Trophoblast cell (in vitro differentiated cells and primary cell): ENCODE data around the gene MON2.

Experiments
- DNase-seq, 2 donors: peaks; one replicate each; pipeline ENCODE4 v3.0.0-alpha.2; 2016
- H2AFZ ChIP-seq: 2 replicates; pipeline ENCODE4 v1.6.1; 2013; ENCODE audit warnings: low read length, moderate library complexity, mild to moderate bottlenecking; ENCODE audit not compliant: insufficient read depth, poor library complexity
- H2AK5ac ChIP-seq: 2 replicates; pipeline ENCODE4 v1.6.1; 2013; ENCODE audit warnings: mild to moderate bottlenecking, low read length
- H2BK120ac ChIP-seq: 2 replicates; pipeline ENCODE4 v1.6.1; 2013; ENCODE audit warnings: low read length, mild to moderate bottlenecking, moderate library complexity; ENCODE audit not compliant: insufficient read depth, poor library complexity
- H2BK12ac ChIP-seq: 2 replicates; pipeline ENCODE4 v1.6.1; 2013; ENCODE audit warnings: mild to moderate bottlenecking, low read length, moderate library complexity
- H2BK5ac ChIP-seq: 2 replicates; pipeline ENCODE4 v1.6.1; 2013; ENCODE audit warnings: low read length, low read depth, moderate library complexity, mild to moderate bottlenecking; ENCODE audit not compliant: poor library complexity
- H3K14ac ChIP-seq: 2 replicates; pipeline ENCODE4 v1.6.1; 2013; ENCODE audit warnings: mild to moderate bottlenecking, low read length
- H3K18ac ChIP-seq: 2 replicates; pipeline ENCODE4 v1.6.1; 2013; ENCODE audit warnings: mild to moderate bottlenecking, low read length
- H3K23ac ChIP-seq: 2 replicates; pipeline ENCODE4 v1.6.1; 2013; ENCODE audit warnings: low read length
- H3K27ac ChIP-seq: 2 replicates; pipeline ENCODE4 v1.5.1; 2013; ENCODE audit warnings: low read depth, mild to moderate bottlenecking, inconsistent platforms, low read length, moderate library complexity
- H3K27me3 ChIP-seq: 2 replicates; pipeline ENCODE4 v1.6.1; 2013; ENCODE audit warnings: inconsistent platforms, mild to moderate bottlenecking, low read length, moderate library complexity; ENCODE audit not compliant: insufficient read depth
- H3K36me3 ChIP-seq, 2 experiments: 1 replicate in 1 of 2; 2 replicates in 1 of 2; pipeline ENCODE4 v1.6.1; 2013; ENCODE audit warnings: low read length in 2 of 2, mild to moderate bottlenecking in 2 of 2, moderate library complexity in 1 of 2; ENCODE audit not compliant: insufficient read depth in 2 of 2, control insufficient read depth in 1 of 2
- H3K4ac ChIP-seq: 2 replicates; pipeline ENCODE4 v1.6.1; 2013; ENCODE audit warnings: low read depth, mild to moderate bottlenecking, low read length, moderate library complexity
- H3K4me1 ChIP-seq, 2 experiments: 1 replicate in 1 of 2; 2 replicates in 1 of 2; pipeline ENCODE4 v1.6.1; 2013; ENCODE audit warnings: low read length in 2 of 2, mild to moderate bottlenecking in 2 of 2, moderate library complexity in 1 of 2; ENCODE audit not compliant: insufficient read depth in 2 of 2, control insufficient read depth in 1 of 2
- H3K4me2 ChIP-seq: 2 replicates; pipeline ENCODE4 v1.6.1; 2013; ENCODE audit warnings: inconsistent platforms, mild to moderate bottlenecking, low read length, moderate library complexity
- H3K4me3 ChIP-seq: 2 replicates; pipeline ENCODE4 v1.5.1; 2013; ENCODE audit warnings: mild to moderate bottlenecking, low read depth, low read length, inconsistent platforms
- H3K79me1 ChIP-seq: one replicate; pipeline ENCODE4 v1.6.1; 2013; ENCODE audit warnings: low read length
- H3K79me2 ChIP-seq: 2 replicates; pipeline ENCODE4 v1.6.1; 2013; ENCODE audit warnings: low read length, mild to moderate bottlenecking; ENCODE audit not compliant: control insufficient read depth, insufficient read depth, poor library complexity
- H3K9ac ChIP-seq: 2 replicates; pipeline ENCODE4 v1.6.1; 2013; ENCODE audit warnings: mild to moderate bottlenecking, low read length
- H3K9me3 ChIP-seq: 2 replicates; pipeline ENCODE4 v1.6.1; 2013; ENCODE audit warnings: low read depth, mild to moderate bottlenecking, control low read depth, inconsistent platforms, low read length; ENCODE audit not compliant: insufficient read depth
- H4K12ac ChIP-seq: 2 replicates; pipeline ENCODE4 v1.6.1; 2013; ENCODE audit warnings: low read depth, mild to moderate bottlenecking, low read length, moderate library complexity
- H4K8ac ChIP-seq: 2 replicates; pipeline ENCODE4 v1.6.1; 2013; ENCODE audit warnings: low read depth, mild to moderate bottlenecking, low read length, moderate library complexity
- H4K91ac ChIP-seq: one replicate; pipeline ENCODE4 v1.6.1; 2013; ENCODE audit warnings: low read depth, mild to moderate bottlenecking, low read length, moderate library complexity
- WGBS: extraction: QIAGEN DNeasy Blood & Tissue Kit; methylation state at CpG from one replicate; pipeline ENCODE4 v1.1.7; 2013; ENCODE audit warnings: missing lambda C conversion rate; ENCODE audit not compliant: insufficient read length, insufficient coverage; ENCODE audit errors: extremely low coverage; 5-methylcytosine and 5-hydroxymethylcytosine counted together

MON2 gene

GRCh38 chr12:62519043-62519442 is 52.4 kb downstream of the MON2 start:
- Histone ChIP-seq H3K79me1 (no peaks in the 10 kb centered on the region), H3K36me3 (peaks cover 0 to 4% of the 10 kb centered on the region in 2 experiments), H3K9me3 (no peaks in the 10 kb centered on the region), H4K91ac (no peak overlapping the region), H3K18ac (no peak overlapping the region), H2AFZ (no peak overlapping the region), H3K4me2 (no peak overlapping the region), H3K27me3 (no peaks in the 10 kb centered on the region), H2BK12ac (no peak overlapping the region), H3K27ac (no peak overlapping the region), H3K23ac (no peak overlapping the region), H3K4ac (no peak overlapping the region), H3K14ac (no peak overlapping the region), H4K12ac (no peak overlapping the region), H2AK5ac (no peak overlapping the region), H3K4me1 (no peaks in the 10 kb centered on the region), H3K4me3 (no peak overlapping the region), H3K9ac (no peak overlapping the region), H4K8ac (no peak overlapping the region), H2BK5ac (no peak overlapping the region), H3K79me2 (no peaks in the 10 kb centered on the region), H2BK120ac (no peak overlapping the region)
- no peak for DNase-seq
- no CpG with 5 or more reads among the region's 5 CpGs for WGBS

DNA sequence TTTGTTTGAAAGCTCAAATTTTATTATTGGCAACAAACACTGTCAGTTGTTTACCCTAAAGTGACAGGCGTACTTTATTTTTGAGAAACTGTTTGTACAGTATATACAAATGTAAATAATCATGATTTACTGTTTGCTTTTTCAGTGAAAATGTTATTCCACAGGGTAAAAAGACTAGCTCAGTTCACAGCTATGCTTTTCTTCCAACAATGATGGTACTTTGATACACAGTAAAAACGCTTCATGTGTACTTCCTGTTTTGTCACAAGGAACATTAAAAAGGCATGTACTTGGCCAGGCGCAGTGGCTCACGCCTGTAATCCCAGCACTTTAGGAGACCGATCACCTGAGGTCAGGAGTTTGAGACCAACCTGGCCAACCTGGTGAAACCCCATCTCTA is 53.7 kb downstream of the MON2 start:
- peaks cover 0 to 4% of the 10 kb centered on the region in 2 experiments for H3K36me3 ChIP-seq
- no peaks in the 10 kb centered on the region for H3K27me3 ChIP-seq
- H3K79me1 ChIP-seq = no peaks in the 10 kb centered on the region
- no CpG with 5 or more reads among the region's 5 CpGs for WGBS
- H2AK5ac ChIP-seq = no peak overlapping the region
- H3K4me2 ChIP-seq = no peak overlapping the region
- no peak overlapping the region for H3K9ac ChIP-seq
- no peak overlapping the region for H4K12ac ChIP-seq
- H3K9me3 ChIP-seq = no peaks in the 10 kb centered on the region
- no peak overlapping the region for H4K8ac ChIP-seq
- DNase-seq = no peak
- no peak overlapping the region for H3K27ac ChIP-seq
- H3K4me3 ChIP-seq = no peak overlapping the region
- H4K91ac ChIP-seq = no peak overlapping the region
- no peak overlapping the region for H3K4ac ChIP-seq
- H2BK120ac ChIP-seq = no peak overlapping the region
- H3K23ac ChIP-seq = no peak overlapping the region
- no peak overlapping the region for H2AFZ ChIP-seq
- H2BK5ac ChIP-seq = no peak overlapping the region
- no peaks in the 10 kb centered on the region for H3K4me1 ChIP-seq
- H3K18ac ChIP-seq = no peak overlapping the region
- no peaks in the 10 kb centered on the region for H3K79me2 ChIP-seq
- no peak overlapping the region for H3K14ac ChIP-seq
- no peak overlapping the region for H2BK12ac ChIP-seq

DNA sequence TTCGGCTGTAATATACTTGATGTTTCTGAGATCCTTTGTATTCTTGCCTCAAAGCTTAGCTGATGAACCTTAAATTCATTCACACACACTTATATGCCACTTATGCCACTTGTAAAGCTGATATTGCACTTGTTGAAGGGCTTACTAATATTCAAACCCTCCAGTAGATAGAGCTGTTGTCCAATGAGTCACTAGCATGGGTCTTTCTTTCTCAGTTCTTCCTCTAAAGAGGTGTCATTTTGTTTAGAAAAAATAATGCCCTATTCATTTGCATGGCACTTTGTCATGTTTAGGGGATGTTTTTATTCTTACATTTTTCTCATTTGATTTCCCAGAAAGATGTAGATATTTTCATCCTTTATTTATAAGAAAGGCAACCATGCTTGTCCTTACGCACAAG is 56.4 kb downstream of the MON2 start:
- H2BK5ac ChIP-seq = no peak overlapping the region
- H4K91ac ChIP-seq = no peak overlapping the region
- no peak for DNase-seq
- H3K9ac ChIP-seq = no peak overlapping the region
- H3K18ac ChIP-seq = no peak overlapping the region
- no peak overlapping the region for H2AFZ ChIP-seq
- no peak overlapping the region for H2BK12ac ChIP-seq
- no peak overlapping the region for H3K4me3 ChIP-seq
- H2AK5ac ChIP-seq = no peak overlapping the region
- H3K79me2 ChIP-seq = no peaks in the 10 kb centered on the region
- H3K23ac ChIP-seq = no peak overlapping the region
- no peaks in the 10 kb centered on the region for H3K79me1 ChIP-seq
- H3K4me2 ChIP-seq = no peak overlapping the region
- no peak overlapping the region for H4K12ac ChIP-seq
- no peak overlapping the region for H3K4ac ChIP-seq
- H3K9me3 ChIP-seq = no peaks in the 10 kb centered on the region
- no CpG with 5 or more reads among the region's 2 CpGs for WGBS
- H4K8ac ChIP-seq = no peak overlapping the region
- no peak overlapping the region for H3K14ac ChIP-seq
- H3K4me1 ChIP-seq = no peaks in the 10 kb centered on the region
- H3K27ac ChIP-seq = no peak overlapping the region
- H3K36me3 ChIP-seq = peaks cover 0 to 4% of the 10 kb centered on the region in 2 experiments
- H2BK120ac ChIP-seq = no peak overlapping the region
- H3K27me3 ChIP-seq = no peaks in the 10 kb centered on the region

DNA sequence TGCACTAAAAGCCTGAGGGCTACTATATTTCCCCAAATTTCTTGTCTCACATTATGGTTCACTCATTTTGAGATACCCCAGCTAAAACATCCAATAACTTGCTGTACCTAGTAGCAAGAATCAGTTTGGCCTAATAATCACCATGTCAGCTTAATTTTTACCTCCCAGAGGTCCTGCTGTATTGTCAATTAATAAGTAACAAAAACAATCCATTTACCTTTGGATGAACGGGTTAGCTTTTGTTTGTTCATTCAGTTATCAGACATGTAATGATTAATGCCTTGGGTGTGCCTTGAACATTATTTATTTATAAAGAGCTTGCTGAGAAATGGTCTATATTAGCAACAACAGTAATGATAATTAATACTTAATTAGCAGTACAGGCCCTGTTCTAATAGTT is 57.0 kb downstream of the MON2 start:
- H3K9ac ChIP-seq = no peak overlapping the region
- no peak overlapping the region for H2BK5ac ChIP-seq
- no peak overlapping the region for H3K4me2 ChIP-seq
- no peaks in the 10 kb centered on the region for H3K4me1 ChIP-seq
- H3K9me3 ChIP-seq = no peaks in the 10 kb centered on the region
- no peak overlapping the region for H3K23ac ChIP-seq
- no peak overlapping the region for H4K8ac ChIP-seq
- H2BK120ac ChIP-seq = no peak overlapping the region
- no peak overlapping the region for H2BK12ac ChIP-seq
- no peak overlapping the region for H2AFZ ChIP-seq
- no peak overlapping the region for H3K14ac ChIP-seq
- H3K36me3 ChIP-seq = peaks cover 0 to 2% of the 10 kb centered on the region in 2 experiments
- no peaks in the 10 kb centered on the region for H3K79me2 ChIP-seq
- no peak overlapping the region for H3K4ac ChIP-seq
- no peak overlapping the region for H3K18ac ChIP-seq
- H3K27ac ChIP-seq = no peak overlapping the region
- no peak overlapping the region for H4K91ac ChIP-seq
- no peak overlapping the region for H2AK5ac ChIP-seq
- no peaks in the 10 kb centered on the region for H3K27me3 ChIP-seq
- no peak overlapping the region for H4K12ac ChIP-seq
- H3K79me1 ChIP-seq = no peaks in the 10 kb centered on the region
- no peak overlapping the region for H3K4me3 ChIP-seq
- no peak for DNase-seq
- no CpG with 5 or more reads among the region's 1 CpG for WGBS
